Neural crest cell (in vitro differentiated cells): ENCODE results near the gene HSPA1A. TPM values are rescaled to one million over a fixed set of nuclear protein-coding genes. Genes with fewer than 3 reads are reported as not detected.

Experiments
- DNase-seq: peaks from one replicate; pipeline ENCODE4 v3.0.0; 2021; ENCODE audit warnings: low read depth, mixed read lengths, low spot score
- H3K27ac Mint-ChIP-seq: one replicate; pipeline ENCODE4 v1.8.0; 2021; ENCODE audit warnings: mild to moderate bottlenecking, mixed read lengths; ENCODE audit not compliant: unreplicated experiment
- H3K27me3 Mint-ChIP-seq: 2 replicates; pipeline ENCODE4 v1.8.0; 2021; ENCODE audit warnings: low read depth, mild to moderate bottlenecking, mixed read lengths
- H3K36me3 Mint-ChIP-seq: 2 replicates; pipeline ENCODE4 v1.8.0; 2021; ENCODE audit warnings: low read depth, mild to moderate bottlenecking, mixed read lengths
- H3K4me1 Mint-ChIP-seq: 2 replicates; pipeline ENCODE4 v1.8.0; 2021; ENCODE audit warnings: mixed read lengths
- H3K4me3 Mint-ChIP-seq: one replicate; pipeline ENCODE4 v1.8.0; 2021; ENCODE audit warnings: mild to moderate bottlenecking, mixed read lengths
- H3K9me3 Mint-ChIP-seq: 2 replicates; pipeline ENCODE4 v1.8.0; 2021; ENCODE audit warnings: mixed read lengths
- CTCF ChIP-seq: fragments of 200-600 bp; sonication (generic); conservative IDR thresholded peaks from 2 replicates; pipeline ENCODE4 v1.5.0; 2021; ENCODE audit warnings: antibody characterized with exemption, mild to moderate bottlenecking
- long read RNA-seq: library from polyadenylated mRNA; unstranded; transcript quantifications from one replicate; pipeline ENCODE4 v2.0.0, GENCODE V29; 2020
- total RNA-seq: library from RNA; stranded (reverse); gene quantifications from 2 replicates; pipeline ENCODE4 v1.2.1, GENCODE V29; 2021

HSPA1A gene
- total RNA-seq, result 70.3 and 72.3 TPM in 2 replicates
- long read RNA-seq, transcript HSPA1A-201 (1 exons, 2,483 nt), result major isoform, 60 of 60 reads
- long read RNA-seq, partial matches to known transcripts, result 0 of 60 reads
- long read RNA-seq, other reads (novel, unspliced or antisense), result 0 of 60 reads

- Mint-ChIP-seq H3K27me3 (no peaks in the 10 kb centered on the region), H3K4me1 (peaks cover 35% of the 10 kb centered on the region), H3K4me3 (peak within 1 kb of the TSS; percentile 92)
Measured at GRCh38 chr6:31815025-31815838, at the start of gene HSPA1A, which contains the start of gene HSPA1L. Gene HSPA1A, plus strand, starts transcription at chr6:31815543. Its CDS starts 214 bp downstream, at chr6:31815757. Gene HSPA1L, minus strand, starts transcription at chr6:31815283. Its CDS starts 3,311 bp downstream, at chr6:31811972.

GRCh38 chr6:31765559-31765909 lies 49.8 kb upstream of the HSPA1A start:
- Mint-ChIP-seq H3K4me3 (no peak overlapping the region), H3K9me3 (no peaks in the 10 kb centered on the region), H3K36me3 (peaks cover 18% of the 10 kb centered on the region), H3K27ac (no peak overlapping the region), H3K27me3 (no peaks in the 10 kb centered on the region), H3K4me1 (peaks cover 40% of the 10 kb centered on the region)
- DNase-seq, result no peak
- no peak for TF ChIP-seq CTCF

More at GRCh38 chr6:31815025-31815838, at the start of gene HSPA1A, which contains the start of gene HSPA1L:
- DNase-seq, result peak; percentile 84
- TF ChIP-seq CTCF, result no peak
- Mint-ChIP-seq H3K27ac (peak within 1 kb of the TSS; percentile 98), H3K9me3 (no peaks in the 10 kb centered on the region), H3K36me3 (peaks cover 15% of the 10 kb centered on the region)

DNA sequence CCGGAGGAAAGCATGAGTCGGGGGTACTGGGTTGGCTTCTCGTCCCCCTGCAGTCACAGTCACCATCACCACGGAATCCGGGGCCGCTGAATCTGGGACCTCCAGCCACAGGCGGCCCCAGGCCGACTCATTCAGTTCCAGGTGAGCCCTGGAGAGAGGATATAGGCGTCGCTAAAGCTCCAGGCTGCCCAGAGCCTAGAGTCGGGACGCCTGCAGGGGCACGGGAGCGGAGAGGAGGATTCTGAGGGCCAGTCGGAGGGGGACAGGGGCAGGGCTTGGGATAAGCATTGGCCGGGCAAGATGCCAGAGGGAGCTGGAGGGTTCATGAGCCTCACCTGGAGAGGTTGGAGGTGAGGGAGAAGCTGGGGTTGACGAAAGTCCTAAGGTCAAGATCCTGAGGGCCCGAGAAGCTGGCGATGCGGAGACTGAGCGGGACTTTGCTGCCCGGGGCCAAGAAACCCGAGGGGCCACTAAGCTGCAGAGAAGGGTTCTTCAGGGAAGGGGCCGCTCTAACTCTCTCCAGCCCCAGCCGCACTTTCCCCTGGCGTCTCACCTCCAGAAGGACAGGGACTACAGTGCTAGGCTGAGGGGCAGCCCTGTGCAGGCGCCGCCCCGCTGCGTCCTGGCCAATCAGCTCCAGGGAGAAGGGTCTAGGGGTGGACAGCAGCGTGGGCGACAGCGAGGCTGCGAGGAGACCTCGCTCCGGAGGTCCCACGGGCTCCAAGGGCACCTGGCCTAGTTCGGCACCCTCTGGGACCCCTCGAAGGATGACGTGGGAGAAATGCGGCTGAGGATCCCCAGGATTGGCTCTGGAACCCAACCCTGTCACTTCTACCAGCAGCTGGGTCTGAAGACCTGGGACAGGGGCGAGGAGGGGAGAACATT lies 49.2 kb upstream of the HSPA1A start:
- DNase-seq, result no peak
- H3K27me3 Mint-ChIP-seq, result no peaks in the 10 kb centered on the region
- peaks cover 36% of the 10 kb centered on the region for H3K4me1 Mint-ChIP-seq
- H3K4me3 Mint-ChIP-seq, result peak overlapping the region; percentile 60
- peaks cover 13% of the 10 kb centered on the region for H3K36me3 Mint-ChIP-seq
- no peaks in the 10 kb centered on the region for H3K9me3 Mint-ChIP-seq
- TF ChIP-seq CTCF, result no peak
- H3K27ac Mint-ChIP-seq, result no peak overlapping the region

GRCh38 chr6:31767096-31767645 lies 48.2 kb upstream of the HSPA1A start:
- H3K9me3 Mint-ChIP-seq, result no peaks in the 10 kb centered on the region

More at GRCh38 chr6:31767096-31767645, 48.2 kb upstream of the HSPA1A start:
- peaks cover 8% of the 10 kb centered on the region for H3K36me3 Mint-ChIP-seq
- DNase-seq, result no peak
- H3K27me3 Mint-ChIP-seq, result no peaks in the 10 kb centered on the region
- H3K4me3 Mint-ChIP-seq, result no peak overlapping the region
- no peak for TF ChIP-seq CTCF
- H3K27ac Mint-ChIP-seq, result peak overlapping the region; percentile 29
- peaks cover 32% of the 10 kb centered on the region for H3K4me1 Mint-ChIP-seq
